IPS DF 6.9 (cell line): ENCODE results near the gene CA5A.

Source experiments
- DNase-seq: peaks from one replicate; pipeline ENCODE4 v3.0.0-alpha.2; 2013; ENCODE audit warnings: low read depth, low spot score
- H3K27ac ChIP-seq: one replicate; pipeline ENCODE4 v1.5.1; 2013; ENCODE audit warnings: low read length, control low read depth
- H3K27me3 ChIP-seq: 2 replicates; pipeline ENCODE4 v1.6.1; 2013; ENCODE audit warnings: mild to moderate bottlenecking, low read length; ENCODE audit not compliant: control insufficient read depth, insufficient read depth
- H3K36me3 ChIP-seq: 2 replicates; pipeline ENCODE4 v1.6.1; 2013; ENCODE audit warnings: low read length; ENCODE audit not compliant: control insufficient read depth, insufficient read depth
- H3K4me1 ChIP-seq: 2 replicates; pipeline ENCODE4 v1.6.1; 2013; ENCODE audit warnings: low read length; ENCODE audit not compliant: control insufficient read depth, insufficient read depth
- H3K4me3 ChIP-seq: 2 replicates; pipeline ENCODE4 v1.5.1; 2013; ENCODE audit warnings: mild to moderate bottlenecking, low read length
- H3K9me3 ChIP-seq: 2 replicates; pipeline ENCODE4 v1.6.1; 2013; ENCODE audit warnings: low read length, inconsistent platforms; ENCODE audit not compliant: control insufficient read depth, insufficient read depth
- WGBS: extraction: QIAGEN DNeasy Blood & Tissue Kit; methylation state at CpG from one replicate; pipeline ENCODE4 v1.1.7; 2013; ENCODE audit warnings: mixed read lengths, missing lambda C conversion rate; ENCODE audit not compliant: insufficient read length, insufficient coverage; 5-methylcytosine and 5-hydroxymethylcytosine counted together

Gene CA5A

DNA sequence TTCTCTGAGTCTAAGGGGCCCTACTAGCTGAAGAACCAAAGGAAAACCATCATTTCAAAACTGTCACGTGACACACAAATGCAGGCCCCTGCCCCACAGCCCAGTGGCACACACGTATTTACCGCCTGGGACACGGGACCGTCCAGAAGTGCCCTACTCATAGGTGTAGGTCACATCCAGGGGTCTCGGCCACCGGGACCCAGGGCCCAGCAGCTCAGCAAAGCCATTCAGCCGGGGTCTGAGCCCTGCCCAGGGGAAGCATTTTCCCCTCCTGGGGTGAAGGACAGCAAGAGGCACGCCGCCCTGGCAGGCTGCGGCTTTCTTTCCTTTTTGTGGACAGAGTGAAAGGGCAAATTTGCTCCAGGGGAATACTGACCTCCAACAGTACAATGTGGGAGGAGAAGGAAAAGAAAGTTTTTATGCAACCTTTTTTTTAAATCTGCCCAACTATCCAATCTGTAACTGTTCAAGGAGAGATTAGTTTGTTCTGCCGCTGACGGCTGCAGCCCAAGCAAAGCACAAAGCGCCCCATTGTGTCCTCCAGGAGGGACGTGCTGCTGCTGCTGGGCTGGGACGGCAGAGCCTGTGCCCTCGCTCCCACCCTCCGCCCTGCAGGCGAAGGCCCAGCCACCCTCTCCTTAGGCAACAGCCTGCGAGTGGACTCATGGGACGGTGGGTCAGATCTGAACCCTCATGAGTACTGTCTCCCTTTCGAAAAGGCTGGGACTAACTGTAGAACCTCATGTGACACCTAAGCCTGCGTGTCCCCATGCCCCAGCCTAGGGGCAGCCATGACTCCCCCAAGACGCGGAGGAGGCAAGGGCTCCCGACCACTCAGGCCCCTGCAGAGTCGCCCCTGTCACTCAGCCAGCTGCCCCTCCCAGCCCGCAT is 88.3 kb downstream of the CA5A start:
- no peak overlapping the region for H3K27ac ChIP-seq
- peaks cover 7% of the 10 kb centered on the region; the same call in 1 of the 2 replicates for H3K4me1 ChIP-seq
- H3K9me3 ChIP-seq = no peaks in the 10 kb centered on the region
- no peak for DNase-seq
- peaks cover 31% of the 10 kb centered on the region for H3K36me3 ChIP-seq
- no peaks in the 10 kb centered on the region for H3K27me3 ChIP-seq
- no peak overlapping the region for H3K4me3 ChIP-seq
- no CpG with 5 or more reads among the region's 28 CpGs for WGBS

DNA sequence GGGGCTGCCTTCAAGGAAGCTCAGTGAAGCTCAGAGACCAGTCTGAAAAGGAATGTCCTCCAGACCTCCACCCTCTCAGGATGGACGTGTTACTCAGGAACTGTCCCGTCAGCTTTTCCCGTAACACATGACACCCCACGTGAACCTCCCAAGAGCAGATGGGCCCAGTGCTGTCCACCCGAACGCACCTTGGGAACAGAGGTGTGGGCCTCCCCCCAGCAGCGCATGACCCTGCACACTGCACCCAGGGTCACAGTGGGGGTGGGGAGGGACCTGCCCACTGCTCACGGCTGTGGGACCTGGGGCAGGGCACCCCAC is 88.9 kb downstream of the CA5A start:
- no peak for DNase-seq
- H3K27me3 ChIP-seq = no peaks in the 10 kb centered on the region
- peaks cover 7% of the 10 kb centered on the region; the same call in 1 of the 2 replicates for H3K4me1 ChIP-seq
- H3K27ac ChIP-seq = no peak overlapping the region
- H3K36me3 ChIP-seq = peaks cover 31% of the 10 kb centered on the region
- H3K9me3 ChIP-seq = no peaks in the 10 kb centered on the region
- WGBS = no CpG with 5 or more reads among the region's 8 CpGs
- no peak overlapping the region for H3K4me3 ChIP-seq

DNA sequence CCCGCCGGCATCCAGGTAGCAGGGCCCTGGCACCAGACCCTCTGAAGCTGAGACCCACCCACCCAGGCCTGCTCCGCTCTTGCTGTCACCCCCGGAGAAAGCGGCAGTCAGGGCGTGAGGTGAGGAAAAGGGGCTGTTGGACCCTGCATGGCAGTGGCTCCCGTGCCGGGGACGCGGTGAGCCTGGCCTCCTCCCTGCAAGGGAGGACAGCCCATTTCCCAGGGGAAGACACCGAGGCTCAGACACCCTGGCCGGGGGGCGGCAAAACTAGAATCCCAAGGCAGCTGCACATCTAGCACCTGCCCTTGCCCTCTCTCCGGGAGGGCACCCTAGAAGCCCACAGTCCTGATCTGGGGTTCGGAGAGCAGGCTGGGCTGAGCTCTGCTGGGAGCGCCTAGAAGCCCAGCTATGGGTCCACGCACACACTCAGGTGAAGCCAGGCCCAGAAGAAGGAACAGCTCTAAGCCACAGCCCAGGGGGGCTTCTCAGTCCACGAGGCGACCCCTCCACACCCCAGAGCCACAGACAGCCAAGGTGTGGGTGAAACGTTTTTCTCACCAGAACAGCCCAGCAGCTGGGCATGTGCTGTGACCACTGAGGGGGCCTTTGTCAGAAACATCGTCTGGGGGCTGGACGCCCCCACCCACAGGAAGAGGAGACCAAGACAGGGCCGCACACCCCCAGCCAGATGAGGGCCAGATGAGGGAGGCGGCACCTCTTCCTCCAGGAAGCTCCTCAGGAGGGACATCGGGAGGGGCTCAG is 89.4 kb downstream of the CA5A start:
- H3K4me3 ChIP-seq = no peak overlapping the region
- H3K27ac ChIP-seq = no peak overlapping the region
- H3K4me1 ChIP-seq = peaks cover 3% of the 10 kb centered on the region; the same call in 1 of the 2 replicates
- no peaks in the 10 kb centered on the region for H3K27me3 ChIP-seq
- H3K9me3 ChIP-seq = no peaks in the 10 kb centered on the region
- no peak for DNase-seq
- peaks cover 30% of the 10 kb centered on the region for H3K36me3 ChIP-seq
- no CpG with 5 or more reads among the region's 25 CpGs for WGBS

DNA sequence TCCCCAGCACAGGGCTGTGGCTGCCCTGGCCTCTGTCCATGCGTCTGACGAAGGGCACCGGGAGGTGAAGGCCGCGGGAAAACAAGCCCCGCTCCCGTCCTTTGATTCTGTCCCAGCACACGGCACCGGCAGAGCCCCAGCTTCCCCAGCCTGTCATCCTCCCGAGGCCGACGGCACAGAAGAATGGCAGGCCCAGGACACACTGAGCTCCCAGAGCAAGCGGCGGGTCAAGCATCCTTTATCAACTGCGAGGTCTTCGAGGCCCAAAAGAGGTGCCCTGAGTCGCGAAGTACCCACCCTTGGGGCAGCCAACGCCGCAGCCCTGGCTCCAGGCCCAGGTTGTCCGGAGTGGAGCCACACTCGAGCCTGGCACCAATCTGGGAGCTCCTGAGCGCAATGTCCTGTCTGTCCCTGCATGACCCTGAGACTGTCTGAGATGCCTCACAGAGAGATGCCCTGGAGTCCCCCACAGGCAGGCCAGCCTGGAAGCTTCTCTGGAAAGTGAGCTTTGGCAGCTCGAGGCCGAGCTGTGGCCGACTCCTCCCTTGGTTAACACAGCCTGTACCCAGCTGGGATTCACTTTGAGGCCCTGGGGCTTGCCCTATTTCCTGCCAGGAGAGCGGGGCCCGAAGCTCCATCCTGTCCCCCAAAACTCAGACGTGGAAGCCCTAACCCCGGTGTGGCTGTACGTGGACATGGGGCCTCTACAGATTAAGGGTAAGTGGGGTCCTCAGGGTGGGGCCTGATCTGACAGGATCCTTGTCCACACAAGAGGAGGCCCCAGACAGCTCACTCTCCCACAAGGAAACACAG is 90.3 kb downstream of the CA5A start:
- Histone ChIP-seq H3K27ac (no peak overlapping the region), H3K4me1 (0 out of 2 replicates have a peak, but pooled peaks cover 3% of the 10 kb centered on the region), H3K9me3 (no peaks in the 10 kb centered on the region), H3K27me3 (no peaks in the 10 kb centered on the region), H3K4me3 (no peak overlapping the region), H3K36me3 (peaks cover 28% of the 10 kb centered on the region)
- WGBS = no CpG with 5 or more reads among the region's 31 CpGs
- DNase-seq = no peak

DNA sequence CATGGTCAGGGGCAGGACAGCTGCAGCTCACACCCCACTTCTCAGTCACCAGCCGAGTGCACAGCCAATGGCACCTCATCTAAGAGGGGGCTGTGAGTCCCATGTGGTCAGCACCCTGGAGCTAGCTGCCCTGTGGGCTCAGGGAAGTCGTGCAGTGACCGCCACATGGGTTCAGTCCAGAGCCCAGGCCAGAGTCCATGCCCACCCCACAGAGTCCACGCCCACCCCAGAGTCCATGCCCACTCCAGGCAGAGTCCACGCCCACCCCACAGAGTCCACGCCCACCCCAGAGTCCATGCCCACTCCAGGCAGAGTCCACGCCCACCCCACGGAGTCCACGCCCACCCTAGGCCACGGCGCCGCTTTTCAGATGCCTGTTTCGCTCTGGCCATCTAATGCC is 91.1 kb downstream of the CA5A start:
- H3K27ac ChIP-seq = no peak overlapping the region

DNA sequence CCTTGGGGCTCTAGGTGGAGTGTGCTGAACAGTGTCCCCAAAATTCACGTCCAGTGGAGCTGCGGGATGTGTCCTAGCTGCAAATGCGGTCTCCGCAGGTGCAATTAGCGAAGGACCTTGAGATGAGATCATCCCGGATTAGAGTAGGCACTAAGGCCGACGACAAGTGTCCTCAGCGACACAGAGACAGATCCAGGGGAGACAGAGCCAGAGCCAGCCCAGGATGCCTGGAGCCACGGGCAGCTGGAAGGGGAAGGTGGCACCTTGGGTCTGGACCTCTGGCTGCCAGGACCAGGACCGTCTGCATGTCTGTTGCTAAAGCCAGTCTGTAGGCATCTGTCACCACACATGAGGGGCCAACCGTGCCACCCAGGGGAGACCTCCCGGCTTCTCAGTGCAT is 91.5 kb downstream of the CA5A start:
- no peaks in the 10 kb centered on the region for H3K27me3 ChIP-seq
- H3K27ac ChIP-seq = no peak overlapping the region

More for the DNA sequence above, 91.1 kb downstream of the CA5A start:
- Histone ChIP-seq H3K9me3 (no peaks in the 10 kb centered on the region), H3K4me1 (0 out of 2 replicates have a peak, but pooled peaks cover 1% of the 10 kb centered on the region), H3K27me3 (no peaks in the 10 kb centered on the region), H3K4me3 (no peak overlapping the region), H3K36me3 (peaks cover 20% of the 10 kb centered on the region; the same call in 1 of the 2 replicates)
- no CpG with 5 or more reads among the region's 13 CpGs for WGBS
- DNase-seq = no peak

DNA sequence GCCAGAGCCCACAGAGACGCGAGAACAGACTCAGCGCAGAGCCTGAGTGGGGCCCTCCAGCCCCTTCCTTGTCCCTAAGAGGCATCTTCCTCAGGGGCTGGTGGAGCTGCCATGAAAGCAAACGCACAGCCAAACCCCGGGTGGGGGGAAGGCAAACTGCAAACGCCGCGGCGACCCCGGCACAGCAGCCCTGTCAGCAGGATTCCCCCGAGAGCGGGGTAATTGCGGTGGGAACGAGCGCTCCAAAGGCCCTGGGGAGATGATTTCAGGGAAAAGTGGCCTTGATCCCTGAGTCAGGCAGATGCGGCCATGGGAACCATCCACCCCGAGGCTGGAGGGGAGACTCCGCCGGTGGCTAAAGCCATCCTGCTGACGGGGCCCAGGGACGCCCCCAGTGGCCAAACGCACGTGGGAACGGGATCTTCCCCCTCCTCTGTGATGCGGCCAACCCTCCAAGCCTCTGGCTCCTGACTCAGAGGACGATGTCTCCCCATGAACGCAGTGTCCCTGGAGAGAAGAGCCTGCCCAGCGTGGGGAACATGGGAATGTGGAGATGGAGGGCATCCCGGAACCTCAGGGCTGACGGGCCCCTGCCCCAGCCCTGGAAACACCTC is 92.1 kb downstream of the CA5A start:
- WGBS = no CpG with 5 or more reads among the region's 30 CpGs
- DNase-seq = no peak
- Histone ChIP-seq H3K36me3 (peaks cover 22% of the 10 kb centered on the region), H3K27me3 (no peaks in the 10 kb centered on the region), H3K9me3 (no peaks in the 10 kb centered on the region), H3K4me3 (no peak overlapping the region), H3K4me1 (no peaks in the 10 kb centered on the region), H3K27ac (no peak overlapping the region)

More for the DNA sequence above, 91.5 kb downstream of the CA5A start:
- WGBS = no CpG with 5 or more reads among the region's 13 CpGs
- peaks cover 21% of the 10 kb centered on the region; the same call in 1 of the 2 replicates for H3K36me3 ChIP-seq
- no peak overlapping the region for H3K4me3 ChIP-seq
- no peak for DNase-seq
- H3K9me3 ChIP-seq = no peaks in the 10 kb centered on the region
- no peaks in the 10 kb centered on the region for H3K4me1 ChIP-seq

DNA sequence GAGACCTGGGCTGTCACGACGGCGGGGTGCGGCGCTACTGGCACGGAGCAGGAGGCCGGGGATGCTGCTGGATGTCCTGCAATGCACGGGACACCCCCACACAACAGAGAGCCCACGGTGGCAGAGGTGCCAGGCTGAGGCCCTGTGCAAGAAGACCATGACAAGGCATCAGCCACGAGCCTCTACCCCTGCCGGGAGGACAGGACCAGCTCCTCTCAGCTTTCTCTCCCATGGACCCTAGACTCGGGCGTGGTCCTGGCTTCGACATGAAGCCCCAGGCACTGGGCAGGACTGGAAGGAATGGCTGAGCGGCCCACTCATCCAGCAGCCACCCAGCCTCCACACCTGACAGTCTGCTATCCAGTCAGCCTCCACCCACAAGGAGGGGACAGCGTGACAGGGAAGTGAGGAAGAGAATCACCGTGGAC is 92.6 kb downstream of the CA5A start:
- WGBS = no CpG with 5 or more reads among the region's 17 CpGs
- Histone ChIP-seq H3K4me1 (no peaks in the 10 kb centered on the region), H3K9me3 (no peaks in the 10 kb centered on the region), H3K4me3 (no peak overlapping the region), H3K27ac (no peak overlapping the region), H3K27me3 (no peaks in the 10 kb centered on the region), H3K36me3 (peaks cover 26% of the 10 kb centered on the region)
- DNase-seq = no peak

DNA sequence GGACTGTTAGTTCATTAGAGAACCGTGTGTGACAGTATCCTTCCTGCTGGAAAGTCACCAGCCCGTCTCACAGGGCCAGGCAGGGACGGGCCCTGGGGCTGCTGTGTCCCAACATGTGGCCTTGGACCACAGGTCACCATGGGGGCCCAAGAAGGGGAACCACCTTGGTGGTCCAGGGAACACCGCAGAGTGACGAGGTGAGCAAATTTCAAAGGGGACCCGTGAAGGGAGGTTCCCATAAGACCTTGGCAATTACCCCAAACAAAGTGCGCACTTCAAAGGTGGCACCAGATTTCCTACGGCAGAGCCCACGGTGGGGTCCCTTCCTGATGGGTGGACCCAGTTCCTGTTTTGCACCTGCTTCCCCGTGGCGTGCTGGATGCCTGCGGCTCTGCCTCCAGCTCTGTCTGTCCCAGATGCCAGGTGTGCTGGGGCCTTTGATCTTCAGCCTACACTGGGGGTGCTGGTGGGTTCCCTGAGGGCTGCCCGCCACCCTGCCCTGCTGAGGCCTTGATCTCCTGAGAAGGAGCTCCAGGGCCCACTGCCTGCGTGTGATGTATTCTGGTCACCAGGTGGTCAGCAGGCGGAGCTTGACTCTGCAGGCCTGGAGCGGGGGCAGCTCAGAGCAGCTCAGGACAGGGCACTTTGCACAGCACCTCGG is 94.0 kb downstream of the CA5A start:
- Histone ChIP-seq H3K36me3 (peaks cover 35% of the 10 kb centered on the region), H3K4me1 (no peaks in the 10 kb centered on the region), H3K27ac (no peak overlapping the region), H3K9me3 (no peaks in the 10 kb centered on the region), H3K27me3 (no peaks in the 10 kb centered on the region), H3K4me3 (no peak overlapping the region)
- WGBS = no CpG with 5 or more reads among the region's 17 CpGs
- DNase-seq = no peak
